ENCODE data around the gene FLYWCH1. TPM values are rescaled to one million over a fixed set of nuclear protein-coding genes. Genes with fewer than 3 reads are reported as not detected.
A peak's percentile ranks its signal among the peaks of the same experiment; 100 is the strongest.

The FLYWCH1 gene
- total RNA-seq, 2 experiments from 2014 or later = 26.1 to 61.9 TPM

- H3K9me3 ChIP-seq (ENCODE audit: low read length) = no peaks in the 10 kb centered on the region
- H3K27ac ChIP-seq (ENCODE audit: low read depth, low read length, poor library complexity, severe bottlenecking) = no peak overlapping the region
- H3K4me1 ChIP-seq (ENCODE audit: insufficient read depth, low read length, poor library complexity, severe bottlenecking) = peaks cover 35% of the 10 kb centered on the region
- H3K9me2 ChIP-seq (ENCODE audit: insufficient read depth, low read length) = no peaks in the 10 kb centered on the region
- H2AFZ ChIP-seq (ENCODE audit: low read length) = no peak overlapping the region
- DNase-seq (ENCODE audit: low spot score) = no peak
- peaks cover 6% of the 10 kb centered on the region; the same call in 1 of the 2 replicates for H4K20me1 ChIP-seq (ENCODE audit: insufficient read depth, low read length)
- no peak overlapping the region for H3K4me3 ChIP-seq (ENCODE audit: low read depth, low read length, poor library complexity, severe bottlenecking)
- no TSS peak for BruUV-seq (replicated peaks)
- TF ChIP-seq EZH2phosphoT487 (IDR thresholded peaks at IDR 0.05; ENCODE audit: borderline replicate concordance, low read depth, low read length) (no peak), CTCF (conservative IDR thresholded peaks at IDR 0.05; ENCODE audit: low read length) (no peak)
- POLR2A ChIA-PET = interaction anchor here (0.7 to 1.0 kb wide), 2 partner anchors 25 to 51 kb away, joined by 3 read pairs; no protein-coding TSS in a partner anchor
- H3K79me2 ChIP-seq (ENCODE audit: insufficient read depth, low read depth, low read length) = no peaks in the 10 kb centered on the region; the same call in 1 of the 2 replicates
- H3K36me3 ChIP-seq (ENCODE audit: insufficient read depth, low read length) = peaks cover 70% of the 10 kb centered on the region
- CTCF ChIA-PET (ENCODE audit: unreplicated experiment) = interaction anchor here (0.6 kb wide), 1 partner anchor 11 kb away, joined by 3 read pairs; no protein-coding TSS in a partner anchor
- H3K4me2 ChIP-seq (ENCODE audit: low read length) = peak overlapping the region; percentile 74; the same call in 1 of the 2 replicates
- intact Hi-C loops (cut with micrococcal nuclease; ENCODE audit: unreplicated experiment) = no loop called here
These were observed 60.5 kb downstream of the FLYWCH1 start for GRCh38 chr16:2971985-2972784.

- Histone ChIP-seq H3K9me2 (ENCODE audit: insufficient read depth, low read length) (no peaks in the 10 kb centered on the region), H3K27ac (ENCODE audit: low read depth, low read length, poor library complexity, severe bottlenecking) (no peak overlapping the region), H3K4me2 (ENCODE audit: low read length) (peak overlapping the region; percentile 74; the same call in 1 of the 2 replicates), H3K36me3 (ENCODE audit: insufficient read depth, low read length) (peaks cover 79% of the 10 kb centered on the region), H3K9me3 (ENCODE audit: low read length) (no peaks in the 10 kb centered on the region), H3K4me3 (ENCODE audit: low read depth, low read length, poor library complexity, severe bottlenecking) (no peak overlapping the region), H3K4me1 (ENCODE audit: insufficient read depth, low read length, poor library complexity, severe bottlenecking) (peaks cover 38% of the 10 kb centered on the region), H4K20me1 (ENCODE audit: insufficient read depth, low read length) (peaks cover 6% of the 10 kb centered on the region; the same call in 1 of the 2 replicates), H2AFZ (ENCODE audit: low read length) (no peak overlapping the region), H3K79me2 (ENCODE audit: insufficient read depth, low read depth, low read length) (peaks cover 8% of the 10 kb centered on the region; the same call in 1 of the 2 replicates)
- ChIA-PET POLR2A (no interaction called here), CTCF (ENCODE audit: unreplicated experiment) (no interaction called here)
- BruUV-seq (replicated peaks) = no TSS peak
- intact Hi-C loops (cut with micrococcal nuclease; ENCODE audit: unreplicated experiment) = no loop called here
- DNase-seq (ENCODE audit: low spot score) = no peak
- no peak for TF ChIP-seq EZH2phosphoT487 (IDR thresholded peaks at IDR 0.05; ENCODE audit: borderline replicate concordance, low read depth, low read length)
- TF ChIP-seq CTCF (conservative IDR thresholded peaks at IDR 0.05; ENCODE audit: low read length) = no peak
These were observed 61.4 kb downstream of the FLYWCH1 start for GRCh38 chr16:2973093-2973492.

Data from OCI-LY7 (cell line).